Esophagus muscularis mucosa (tissue), 3 donors: Measurements from ENCODE around the gene ALAD.

ENCODE experiments used
- CTCF ChIP-seq, 3 experiments: fragments of 200-600 bp in 2 of 3; fragments of 450-650 bp in 1 of 3; sonication (generic) in 2 of 3; IDR thresholded peaks; one replicate each; pipeline ENCODE4 v1.5.1; 2017 to 2019; ENCODE audit warnings: antibody characterized with exemption in 3 of 3, mild to moderate bottlenecking in 2 of 3, moderate library complexity in 1 of 3
- POLR2A ChIP-seq: fragments of 450-650 bp; IDR thresholded peaks from one replicate; pipeline ENCODE4 v1.6.1; 2017; ENCODE audit warnings: antibody characterized with exemption, moderate library complexity, mild to moderate bottlenecking, low read depth

- TF ChIP-seq CTCF (IDR thresholded peaks at IDR 0.05) (no peak), POLR2A (no peak)
These were observed 9.3 kb upstream of the ALAD start, which contains the start of the genes C9orf43 and POLE3 for GRCh38 chr9:113410207-113410864.
